DND-41 (cell line): ENCODE results near the gene SH3BP1.

Experiments
- ATAC-seq: fragments of 200-7000 bp; cut with Tn5 transposase; 3 replicates; pipeline ENCODE4 v1.9.1; 2021; ENCODE audit warnings: low read depth; ENCODE audit not compliant: insufficient read depth
- DNase-seq: peaks from one replicate; pipeline ENCODE4 v3.0.0-alpha.2; 2020
- H2AFZ ChIP-seq: 2 replicates; pipeline ENCODE4 v1.6.0; 2012; ENCODE audit warnings: low read depth, low read length
- H3K27ac ChIP-seq: 2 replicates; pipeline ENCODE4 v1.5.1; 2012; ENCODE audit warnings: low read length, inconsistent platforms
- H3K27me3 ChIP-seq: fragments of 200-600 bp; sonication (generic); 2 replicates; pipeline ENCODE4 v1.6.0; 2012; ENCODE audit warnings: low read length, mild to moderate bottlenecking, inconsistent platforms; ENCODE audit not compliant: insufficient read depth, poor library complexity
- H3K36me3 ChIP-seq: 2 replicates; pipeline ENCODE4 v1.5.1; 2012; ENCODE audit warnings: low read length, inconsistent platforms; ENCODE audit not compliant: insufficient read depth
- H3K4me1 ChIP-seq: 2 replicates; pipeline ENCODE4 v1.5.1; 2012; ENCODE audit warnings: mild to moderate bottlenecking, low read length; ENCODE audit not compliant: insufficient read depth
- H3K4me2 ChIP-seq: 2 replicates; pipeline ENCODE4 v1.6.0; 2012; ENCODE audit warnings: mild to moderate bottlenecking, moderate library complexity, low read length, inconsistent platforms; ENCODE audit not compliant: insufficient read depth
- H3K4me3 ChIP-seq, 2 experiments: fragments of 200-600 bp in 1 of 2; shearing (Covaris generic) in 1 of 2; 2 replicates each; pipeline ENCODE4 v1.5.1; 2012 to 2016; ENCODE audit warnings: inconsistent platforms in 2 of 2, low read length in 2 of 2, mild to moderate bottlenecking in 2 of 2, low read depth in 1 of 2, moderate library complexity in 1 of 2
- H3K79me2 ChIP-seq: 2 replicates; pipeline ENCODE4 v1.6.0; 2012; ENCODE audit warnings: low read length, inconsistent platforms; ENCODE audit not compliant: insufficient read depth
- H3K9ac ChIP-seq: 2 replicates; pipeline ENCODE4 v1.6.0; 2012; ENCODE audit warnings: low read depth, mild to moderate bottlenecking, inconsistent platforms, low read length, moderate library complexity
- H3K9me3 ChIP-seq: 2 replicates; pipeline ENCODE4 v1.5.1; 2012; ENCODE audit warnings: low read length, moderate library complexity, mild to moderate bottlenecking, inconsistent platforms; ENCODE audit not compliant: insufficient read depth, severe bottlenecking
- H4K20me1 ChIP-seq: 2 replicates; pipeline ENCODE4 v1.6.0; 2012; ENCODE audit warnings: low read length; ENCODE audit not compliant: insufficient read depth
- CTCF ChIP-seq: IDR thresholded peaks from 2 replicates; pipeline ENCODE4 v1.5.1; 2012; ENCODE audit warnings: borderline replicate concordance, low read length, moderate library complexity, mild to moderate bottlenecking; ENCODE audit not compliant: poor library complexity, severe bottlenecking; ENCODE audit errors: extremely low read depth
- EZH2 ChIP-seq: IDR thresholded peaks from 3 replicates; pipeline ENCODE4 v1.6.1; 2012; ENCODE audit warnings: borderline replicate concordance, low read depth, mild to moderate bottlenecking, moderate library complexity, low read length, inconsistent platforms; ENCODE audit not compliant: severe bottlenecking

SH3BP1 gene

GRCh38 chr22:37696657-37697537 lies 57.4 kb downstream of the SH3BP1 start, which contains the start of gene TRIOBP:
Gene TRIOBP, plus strand, starts transcription at chr22:37697048. Its CDS starts 4,318 bp downstream, at chr22:37701366.
- no peak for TF ChIP-seq CTCF
- no peak for TF ChIP-seq EZH2
- peaks cover 19% of the 10 kb centered on the region for H3K36me3 ChIP-seq
- no peak within 1 kb of the TSS for H3K4me3 ChIP-seq
- ATAC-seq (peak; percentile 91), DNase-seq (peak; percentile 77)
- H3K4me1 ChIP-seq: no peaks in the 10 kb centered on the region
- no peak within 1 kb of the TSS for H2AFZ ChIP-seq
- no peaks in the 10 kb centered on the region for H3K27me3 ChIP-seq
- H3K27ac ChIP-seq: no peak within 1 kb of the TSS
- 0 out of 2 replicates have a peak, but pooled peaks cover 6% of the 10 kb centered on the region for H4K20me1 ChIP-seq
- H3K79me2 ChIP-seq: no peaks in the 10 kb centered on the region
- no peak within 1 kb of the TSS for H3K9ac ChIP-seq
- no peak within 1 kb of the TSS for H3K4me2 ChIP-seq
- no peaks in the 10 kb centered on the region for H3K9me3 ChIP-seq

- Histone ChIP-seq H3K9ac (no peak overlapping the region), H3K9me3 (no peaks in the 10 kb centered on the region), H3K4me3 (no peak overlapping the region), H2AFZ (no peak overlapping the region), H3K36me3 (peaks cover 14% of the 10 kb centered on the region), H3K79me2 (no peaks in the 10 kb centered on the region), H3K27ac (no peak overlapping the region), H3K27me3 (no peaks in the 10 kb centered on the region), H3K4me1 (no peaks in the 10 kb centered on the region), H4K20me1 (0 out of 2 replicates have a peak, but pooled peaks cover 3% of the 10 kb centered on the region), H3K4me2 (no peak overlapping the region)
- ATAC-seq (no peak), DNase-seq (no peak)
- no peak for TF ChIP-seq CTCF
Observed at GRCh38 chr22:37697538-37697835, 58.0 kb downstream of the SH3BP1 start.

- H2AFZ ChIP-seq: no peak overlapping the region
- TF ChIP-seq EZH2: no peak
- TF ChIP-seq CTCF: no peak
- no peaks in the 10 kb centered on the region for H3K27me3 ChIP-seq
- H3K79me2 ChIP-seq: no peaks in the 10 kb centered on the region
- no peaks in the 10 kb centered on the region for H3K9me3 ChIP-seq
- ATAC-seq (no peak), DNase-seq (no peak)
- no peaks in the 10 kb centered on the region for H3K4me1 ChIP-seq
- H3K36me3 ChIP-seq: no peaks in the 10 kb centered on the region
- H3K4me2 ChIP-seq: no peak overlapping the region
- no peak overlapping the region for H3K27ac ChIP-seq
- H4K20me1 ChIP-seq: no peaks in the 10 kb centered on the region
- no peak overlapping the region for H3K9ac ChIP-seq
- H3K4me3 ChIP-seq: no peak overlapping the region
Observed at GRCh38 chr22:37701141-37701786, 61.8 kb downstream of the SH3BP1 start.
